ENCODE data around the gene ADAD2. TPM values are rescaled to one million over a fixed set of nuclear protein-coding genes. Genes with fewer than 3 reads are reported as not detected.
"Not testable (repeated sequence)": the region's sequence is repeated elsewhere in the genome, so short reads cannot be mapped to it uniquely, and the experiment has no call there.

Gene ADAD2
- total and polyA plus RNA-seq, 3 experiments from 2014 or later: 0.40 TPM; not detected in 2

DNA sequence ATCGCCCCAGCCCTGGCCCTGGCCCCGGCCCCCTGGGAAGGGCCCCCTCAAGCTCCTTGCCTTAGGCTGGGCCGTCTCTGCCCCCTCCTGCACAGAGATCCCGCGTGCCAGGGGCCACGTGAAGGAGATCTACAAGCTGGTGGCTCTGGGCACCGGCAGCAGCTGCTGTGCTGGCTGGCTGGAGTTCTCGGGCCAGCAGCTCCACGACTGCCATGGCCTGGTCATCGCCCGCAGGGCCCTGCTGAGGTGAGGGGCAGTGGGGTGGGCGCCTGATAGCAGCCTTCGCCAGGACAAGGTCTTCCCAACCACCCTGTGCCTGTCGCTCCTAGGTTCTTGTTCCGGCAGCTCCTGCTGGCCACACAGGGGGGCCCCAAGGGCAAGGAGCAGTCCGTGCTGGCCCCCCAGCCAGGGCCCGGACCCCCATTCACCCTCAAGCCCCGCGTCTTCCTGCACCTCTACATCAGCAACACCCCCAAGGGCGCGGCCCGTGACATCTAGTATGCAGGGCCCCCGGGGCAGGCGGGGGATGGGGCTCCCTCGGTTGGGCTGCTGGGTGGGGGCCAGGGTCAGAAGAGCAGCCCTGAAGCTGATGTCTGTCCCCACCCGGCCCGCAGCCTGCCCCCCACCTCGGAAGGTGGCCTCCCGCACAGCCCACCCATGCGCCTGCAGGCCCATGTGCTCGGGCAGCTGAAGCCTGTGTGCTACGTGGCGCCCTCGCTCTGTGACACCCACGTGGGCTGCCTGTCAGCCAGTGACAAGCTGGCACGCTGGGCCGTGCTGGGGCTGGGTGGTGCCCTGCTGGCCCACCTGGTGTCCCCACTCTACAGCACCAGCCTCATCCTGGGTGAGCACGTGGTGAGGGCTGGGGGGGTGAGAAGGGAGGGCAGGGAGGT lies 4.5 kb downstream of the ADAD2 start:
- H3K4me3 Mint-ChIP-seq: no peak overlapping the region
- peaks cover 13 to 20% (median 16%) of the 10 kb centered on the region in 3 donors for H3K4me1 Mint-ChIP-seq
- Histone ChIP-seq H3K4me1 (ENCODE audit: insufficient read depth, low read length) (peaks cover 13% of the 10 kb centered on the region), H3K4me3 (ENCODE audit: low read length) (no peak overlapping the region), H3K27me3 (ENCODE audit: insufficient read depth, low read length, poor library complexity, severe bottlenecking) (no peaks in the 10 kb centered on the region), H3K9me3 (ENCODE audit: low read length) (no peaks in the 10 kb centered on the region), H3K36me3 (ENCODE audit: insufficient read depth, low read length) (no peaks in the 10 kb centered on the region), H3K27ac (ENCODE audit: low read depth, low read length) (no peak overlapping the region)
- DNase-seq: no peak
- no peaks in the 10 kb centered on the region for H3K36me3 Mint-ChIP-seq
- peaks cover 0 to 4% of the 10 kb centered on the region in 2 donors for H3K27me3 Mint-ChIP-seq
- H3K9me3 Mint-ChIP-seq: no peaks in the 10 kb centered on the region
- CTCF ChIA-PET: interaction anchor here (2.1 kb wide), 1 partner anchor 8 kb away, joined by 9 read pairs; the partner anchor contains the start of gene TAF1C
- POLR2A ChIA-PET: no interaction called here
- no peak overlapping the region for H3K27ac Mint-ChIP-seq

DNA sequence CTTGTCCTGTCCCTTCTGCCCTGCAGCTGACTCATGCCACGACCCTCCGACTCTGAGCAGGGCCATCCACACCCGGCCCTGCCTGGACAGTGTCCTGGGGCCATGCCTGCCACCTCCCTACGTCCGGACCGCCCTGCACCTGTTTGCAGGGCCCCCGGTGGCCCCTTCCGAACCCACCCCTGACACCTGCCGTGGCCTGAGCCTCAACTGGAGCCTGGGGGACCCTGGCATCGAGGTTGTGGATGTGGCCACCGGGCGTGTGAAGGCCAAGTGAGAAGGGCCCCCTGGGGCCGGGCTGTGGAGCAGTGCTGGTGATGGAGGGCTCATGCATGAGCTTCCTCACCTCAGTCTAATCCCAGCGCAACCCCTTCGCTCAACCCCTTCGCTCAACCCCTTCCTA lies 5.1 kb downstream of the ADAD2 start:
- Histone ChIP-seq H3K27me3 (ENCODE audit: insufficient read depth, low read length, poor library complexity, severe bottlenecking) (no peaks in the 10 kb centered on the region), H3K4me3 (ENCODE audit: low read length) (no peak overlapping the region), H3K36me3 (ENCODE audit: insufficient read depth, low read length) (no peaks in the 10 kb centered on the region), H3K27ac (ENCODE audit: low read depth, low read length) (no peak overlapping the region), H3K4me1 (ENCODE audit: insufficient read depth, low read length) (peaks cover 13% of the 10 kb centered on the region), H3K9me3 (ENCODE audit: low read length) (no peaks in the 10 kb centered on the region)
- Mint-ChIP-seq H3K9me3 (no peaks in the 10 kb centered on the region), H3K36me3 (no peaks in the 10 kb centered on the region), H3K27ac (no peak overlapping the region), H3K4me1 (peaks cover 13 to 20% (median 16%) of the 10 kb centered on the region in 3 donors), H3K27me3 (peaks cover 0 to 4% of the 10 kb centered on the region in 2 donors), H3K4me3 (no peak overlapping the region)
- DNase-seq: no peak
- POLR2A ChIA-PET: no interaction called here
- CTCF ChIA-PET: interaction anchor here (2.1 kb wide), 1 partner anchor 9 kb away, joined by 9 read pairs; the partner anchor contains the start of gene TAF1C

DNA sequence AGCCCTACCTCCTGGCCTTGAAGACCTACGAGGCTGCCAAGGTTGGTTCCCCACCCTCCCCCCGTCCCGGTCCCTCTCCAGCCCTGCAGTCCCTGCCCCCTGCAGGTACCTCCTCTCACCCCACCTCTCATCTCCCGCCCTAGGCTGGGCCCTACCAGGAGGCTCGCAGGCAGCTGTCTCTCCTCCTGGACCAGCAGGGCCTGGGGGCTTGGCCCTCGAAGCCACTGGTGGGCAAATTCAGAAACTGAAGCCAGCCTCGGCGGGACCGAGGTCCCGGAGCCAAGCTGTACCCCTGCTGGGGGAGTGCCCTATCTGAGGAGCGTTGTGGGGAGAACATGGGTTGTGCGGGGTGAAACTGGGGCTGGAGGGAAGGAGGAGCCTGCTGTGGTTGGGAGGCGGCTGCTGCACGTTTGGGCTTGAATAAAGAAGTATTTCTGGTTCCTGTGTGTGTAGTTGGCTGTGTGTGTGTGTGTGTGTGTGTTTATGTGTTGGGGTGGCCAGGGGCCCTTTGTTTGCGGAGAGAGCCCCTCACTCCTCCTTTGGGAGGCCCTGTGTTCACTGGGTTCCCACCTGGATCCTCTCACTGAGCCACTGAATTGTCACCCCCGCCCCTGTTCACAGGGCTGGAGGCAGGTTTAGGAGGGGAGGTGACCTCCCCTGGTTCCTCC lies 5.9 kb downstream of the ADAD2 start:
- no peaks in the 10 kb centered on the region for H3K36me3 ChIP-seq (ENCODE audit: insufficient read depth, low read length)
- CTCF ChIA-PET: interaction anchor here (2.1 kb wide), 1 partner anchor 10 kb away, joined by 9 read pairs; the partner anchor contains the start of gene TAF1C
- no peaks in the 10 kb centered on the region for H3K27me3 ChIP-seq (ENCODE audit: insufficient read depth, low read length, poor library complexity, severe bottlenecking)
- H3K27me3 Mint-ChIP-seq: peaks cover 0 to 4% of the 10 kb centered on the region in 2 donors
- no peak overlapping the region for H3K4me3 ChIP-seq (ENCODE audit: low read length)
- POLR2A ChIA-PET: no interaction called here
- no peak for DNase-seq
- H3K4me1 Mint-ChIP-seq: peaks cover 13 to 20% (median 16%) of the 10 kb centered on the region in 3 donors
- no peaks in the 10 kb centered on the region for H3K9me3 ChIP-seq (ENCODE audit: low read length)
- no peaks in the 10 kb centered on the region for H3K9me3 Mint-ChIP-seq
- no peaks in the 10 kb centered on the region for H3K36me3 Mint-ChIP-seq
- H3K4me3 Mint-ChIP-seq: no peak overlapping the region
- H3K27ac ChIP-seq (ENCODE audit: low read depth, low read length): no peak overlapping the region
- H3K4me1 ChIP-seq (ENCODE audit: insufficient read depth, low read length): peaks cover 13% of the 10 kb centered on the region
- no peak overlapping the region for H3K27ac Mint-ChIP-seq

DNA sequence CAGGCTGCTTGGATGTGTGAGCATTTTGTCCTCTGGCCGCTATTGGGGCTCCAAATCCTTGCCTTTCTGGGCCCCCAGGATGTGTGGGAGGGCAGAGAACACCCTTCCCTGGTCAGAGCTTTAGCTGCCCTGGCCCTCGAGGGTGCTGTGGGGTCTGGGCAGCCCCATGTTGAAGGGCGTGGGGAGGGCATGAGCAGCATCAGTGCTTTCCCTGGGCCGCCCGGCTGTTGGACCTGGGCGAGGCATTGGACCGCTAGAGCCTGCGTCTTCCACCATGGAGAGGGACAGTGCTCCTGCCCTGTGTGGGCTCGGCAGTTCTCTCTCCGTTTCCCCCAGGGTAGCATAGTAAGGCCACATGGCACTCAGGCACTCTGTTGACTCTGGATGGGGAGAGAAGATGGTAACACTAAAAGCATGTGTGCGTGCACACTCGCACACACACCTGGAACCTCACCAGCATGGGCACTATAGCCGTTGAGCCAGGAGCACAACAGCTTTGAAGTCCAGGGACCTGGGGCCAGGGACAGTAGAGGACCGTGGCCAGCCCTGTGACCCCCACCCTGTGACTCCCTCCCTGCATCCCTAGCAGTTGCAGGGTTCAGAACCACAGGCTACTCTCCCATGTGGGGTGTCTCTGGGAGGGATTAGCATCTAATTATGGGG lies 6.6 kb downstream of the ADAD2 start:
- Histone ChIP-seq H3K27ac (ENCODE audit: low read depth, low read length) (no peak overlapping the region), H3K36me3 (ENCODE audit: insufficient read depth, low read length) (no peaks in the 10 kb centered on the region), H3K9me3 (ENCODE audit: low read length) (no peaks in the 10 kb centered on the region), H3K4me1 (ENCODE audit: insufficient read depth, low read length) (peaks cover 13% of the 10 kb centered on the region), H3K4me3 (ENCODE audit: low read length) (no peak overlapping the region), H3K27me3 (ENCODE audit: insufficient read depth, low read length, poor library complexity, severe bottlenecking) (no peaks in the 10 kb centered on the region)
- Mint-ChIP-seq H3K9me3 (no peaks in the 10 kb centered on the region), H3K4me1 (peaks cover 13 to 20% (median 16%) of the 10 kb centered on the region in 3 donors), H3K36me3 (no peaks in the 10 kb centered on the region), H3K27me3 (peaks cover 0 to 4% of the 10 kb centered on the region in 2 donors), H3K27ac (no peak overlapping the region), H3K4me3 (no peak overlapping the region)
- no peak for DNase-seq
- ChIA-PET CTCF (no interaction called here), POLR2A (no interaction called here)

DNA sequence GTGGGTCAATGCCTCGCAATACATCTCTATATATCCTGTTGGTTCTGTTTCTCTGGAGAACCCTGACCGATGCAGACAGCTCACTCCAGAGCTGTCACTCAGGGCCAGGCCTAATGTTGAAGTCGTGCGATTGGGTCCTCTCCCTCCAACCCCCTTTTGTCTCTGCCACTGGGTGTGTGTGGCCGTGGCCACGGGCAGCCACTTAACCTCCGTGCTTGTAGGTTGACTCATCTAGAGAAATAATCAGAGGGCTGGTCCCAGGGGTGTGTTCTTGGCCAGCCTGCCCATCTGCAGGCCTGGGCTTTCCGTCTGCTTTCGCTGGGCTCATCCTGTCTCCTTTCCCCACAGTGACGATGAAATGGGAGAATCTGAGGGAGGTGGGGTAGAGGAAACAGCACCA lies 7.4 kb downstream of the ADAD2 start:
- Histone ChIP-seq H3K36me3 (ENCODE audit: insufficient read depth, low read length) (no peaks in the 10 kb centered on the region), H3K4me1 (ENCODE audit: insufficient read depth, low read length) (peaks cover 8% of the 10 kb centered on the region), H3K27me3 (ENCODE audit: insufficient read depth, low read length, poor library complexity, severe bottlenecking) (no peaks in the 10 kb centered on the region), H3K9me3 (ENCODE audit: low read length) (no peaks in the 10 kb centered on the region), H3K27ac (ENCODE audit: low read depth, low read length) (no peak overlapping the region), H3K4me3 (ENCODE audit: low read length) (no peak overlapping the region)
- ChIA-PET CTCF (no interaction called here), POLR2A (no interaction called here)
- H3K27ac Mint-ChIP-seq: no peak overlapping the region
- no peaks in the 10 kb centered on the region for H3K9me3 Mint-ChIP-seq
- no peaks in the 10 kb centered on the region for H3K36me3 Mint-ChIP-seq
- peaks cover 11 to 14% (median 12%) of the 10 kb centered on the region in 3 donors for H3K4me1 Mint-ChIP-seq
- peaks cover 0 to 4% of the 10 kb centered on the region in 2 donors for H3K27me3 Mint-ChIP-seq
- H3K4me3 Mint-ChIP-seq: no peak overlapping the region
- no peak for DNase-seq

DNA sequence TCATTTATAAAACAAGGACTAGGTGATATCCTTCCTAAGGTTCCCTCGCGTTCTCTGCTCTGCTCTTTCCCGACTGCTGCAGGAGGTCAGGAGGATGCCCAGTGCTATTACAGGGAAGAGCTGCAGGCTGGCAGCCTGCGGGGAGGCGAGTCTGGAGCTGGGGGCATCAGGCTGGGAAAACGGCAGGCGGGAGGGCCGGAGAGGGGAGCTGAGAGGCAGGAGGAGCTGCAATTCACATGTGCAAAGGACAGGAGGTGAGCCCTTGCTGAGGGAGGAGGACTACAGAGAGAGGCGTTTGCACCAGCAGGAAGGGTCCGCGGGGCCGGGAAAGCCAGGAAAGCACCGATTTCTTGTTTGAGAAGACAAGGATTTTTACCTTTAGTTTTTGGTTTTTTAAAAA lies 8.1 kb downstream of the ADAD2 start:
- Mint-ChIP-seq H3K36me3 (no peaks in the 10 kb centered on the region), H3K27me3 (peaks cover 0 to 8% of the 10 kb centered on the region in 2 donors), H3K9me3 (no peaks in the 10 kb centered on the region), H3K4me3 (no peak overlapping the region), H3K4me1 (peaks cover 4 to 7% (median 5%) of the 10 kb centered on the region in 3 donors), H3K27ac (no peak overlapping the region)
- no peaks in the 10 kb centered on the region for H3K36me3 ChIP-seq (ENCODE audit: insufficient read depth, low read length)
- H3K27me3 ChIP-seq (ENCODE audit: insufficient read depth, low read length, poor library complexity, severe bottlenecking): no peaks in the 10 kb centered on the region
- CTCF ChIA-PET: no interaction called here
- no peaks in the 10 kb centered on the region for H3K9me3 ChIP-seq (ENCODE audit: low read length)
- no peak overlapping the region for H3K27ac ChIP-seq (ENCODE audit: low read depth, low read length)
- DNase-seq: no peak
- POLR2A ChIA-PET: no interaction called here
- peaks cover under 1% of the 10 kb centered on the region for H3K4me1 ChIP-seq (ENCODE audit: insufficient read depth, low read length)
- no peak overlapping the region for H3K4me3 ChIP-seq (ENCODE audit: low read length)

DNA sequence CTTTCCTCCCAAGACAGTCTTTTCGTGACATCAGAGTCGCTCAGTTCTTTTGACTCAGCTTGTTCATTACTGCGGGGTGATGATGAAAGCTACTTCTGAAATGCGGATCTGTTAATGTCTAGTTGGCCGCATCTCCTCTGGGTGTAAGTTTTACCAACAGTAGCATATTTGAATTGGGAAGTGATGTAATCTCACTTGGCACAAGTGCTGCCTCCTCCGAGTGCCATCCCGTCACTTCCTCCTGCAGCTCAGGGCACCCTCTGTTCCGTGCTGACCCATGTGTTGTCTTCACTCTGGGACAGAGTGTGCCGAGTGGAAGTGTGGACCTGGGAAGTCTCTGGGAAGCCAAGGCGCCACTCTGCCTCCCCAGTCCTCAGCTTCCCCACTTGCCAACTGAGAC lies 8.9 kb downstream of the ADAD2 start:
- Mint-ChIP-seq H3K27ac (no peak overlapping the region), H3K9me3 (no peaks in the 10 kb centered on the region), H3K4me1 (no peaks in the 10 kb centered on the region), H3K36me3 (no peaks in the 10 kb centered on the region), H3K4me3 (no peak overlapping the region), H3K27me3 (peaks cover 0 to 8% of the 10 kb centered on the region in 2 donors)
- ChIA-PET POLR2A (no interaction called here), CTCF (no interaction called here)
- Histone ChIP-seq H3K4me1 (ENCODE audit: insufficient read depth, low read length) (no peaks in the 10 kb centered on the region), H3K4me3 (ENCODE audit: low read length) (no peak overlapping the region), H3K36me3 (ENCODE audit: insufficient read depth, low read length) (no peaks in the 10 kb centered on the region), H3K27ac (ENCODE audit: low read depth, low read length) (no peak overlapping the region), H3K9me3 (ENCODE audit: low read length) (no peaks in the 10 kb centered on the region), H3K27me3 (ENCODE audit: insufficient read depth, low read length, poor library complexity, severe bottlenecking) (no peaks in the 10 kb centered on the region)
- no peak for DNase-seq

DNA sequence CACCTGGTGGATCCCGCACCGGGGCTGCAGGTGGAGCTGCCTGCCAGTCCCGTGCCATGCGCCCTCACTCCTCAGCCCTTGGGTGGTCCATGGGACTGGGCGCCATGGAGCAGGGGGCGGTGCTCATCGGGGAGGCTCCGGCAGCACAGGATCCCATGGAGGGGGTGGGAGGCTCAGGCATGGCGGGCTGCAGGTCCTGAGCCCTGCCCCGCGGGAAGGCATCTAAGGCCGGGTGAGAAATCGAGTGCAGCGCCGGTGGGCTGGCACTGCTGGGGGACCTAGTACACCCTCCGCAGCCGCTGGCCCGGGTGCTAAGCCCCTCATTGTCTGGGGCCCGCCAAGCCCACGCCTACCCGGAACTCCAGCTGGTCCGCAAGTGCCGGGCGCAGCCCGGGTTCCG lies 13.6 kb downstream of the ADAD2 start:
- CTCF ChIA-PET, H3K4me3 Mint-ChIP-seq, DNase-seq: not testable (repeated sequence)

More for the DNA sequence above, 13.6 kb downstream of the ADAD2 start:
- H3K36me3 ChIP-seq (ENCODE audit: insufficient read depth, low read length); POLR2A ChIA-PET; H3K27me3 Mint-ChIP-seq; H3K36me3 Mint-ChIP-seq; H3K4me3 ChIP-seq (ENCODE audit: low read length); H3K27ac Mint-ChIP-seq; H3K9me3 Mint-ChIP-seq; H3K4me1 Mint-ChIP-seq; H3K27me3 ChIP-seq (ENCODE audit: insufficient read depth, low read length, poor library complexity, severe bottlenecking); H3K4me1 ChIP-seq (ENCODE audit: insufficient read depth, low read length); H3K9me3 ChIP-seq (ENCODE audit: low read length); H3K27ac ChIP-seq (ENCODE audit: low read depth, low read length): not testable (repeated sequence)
